ENCODE measurements around the gene CAMSAP1.

Gene CAMSAP1

GRCh38 chr9:135820661-135821060, 86.7 kb downstream of the CAMSAP1 start:
- peaks cover 79% of the 10 kb centered on the region for H3K36me3 ChIP-seq (ENCODE audit: insufficient read depth, low read length)
- no peaks in the 10 kb centered on the region for H3K27me3 ChIP-seq (ENCODE audit: control insufficient read depth, insufficient read depth, low read length)
- no peak overlapping the region for H3K4me3 ChIP-seq (ENCODE audit: low read length)
- no peak overlapping the region for H3K4me2 ChIP-seq (ENCODE audit: low read length)
- no peak overlapping the region for H3K9ac ChIP-seq (ENCODE audit: low read depth, low read length)
- H3K4me1 ChIP-seq (ENCODE audit: control insufficient read depth, insufficient read depth, low read length), result no peaks in the 10 kb centered on the region
- H3K9me3 ChIP-seq (replicated peaks; ENCODE audit: low read length), result no peaks in the 10 kb centered on the region

GRCh38 chr9:135819905-135820304, 87.4 kb downstream of the CAMSAP1 start:
- Histone ChIP-seq H3K4me2 (ENCODE audit: low read length) (no peak overlapping the region), H3K9me3 (replicated peaks; ENCODE audit: low read length) (no peaks in the 10 kb centered on the region), H3K36me3 (ENCODE audit: insufficient read depth, low read length) (peaks cover 81% of the 10 kb centered on the region), H3K4me3 (ENCODE audit: low read length) (no peak overlapping the region), H3K27me3 (ENCODE audit: control insufficient read depth, insufficient read depth, low read length) (no peaks in the 10 kb centered on the region), H3K4me1 (ENCODE audit: control insufficient read depth, insufficient read depth, low read length) (no peaks in the 10 kb centered on the region), H3K9ac (ENCODE audit: low read depth, low read length) (no peak overlapping the region)

GRCh38 chr9:135818718-135819475, 88.4 kb downstream of the CAMSAP1 start:
- H3K9me3 ChIP-seq (replicated peaks; ENCODE audit: low read length), result no peaks in the 10 kb centered on the region
- H3K4me2 ChIP-seq (ENCODE audit: low read length), result no peak overlapping the region
- peaks cover 88% of the 10 kb centered on the region for H3K36me3 ChIP-seq (ENCODE audit: insufficient read depth, low read length)
- H3K4me1 ChIP-seq (ENCODE audit: control insufficient read depth, insufficient read depth, low read length), result no peaks in the 10 kb centered on the region
- no peak overlapping the region for H3K4me3 ChIP-seq (ENCODE audit: low read length)
- no peak overlapping the region for H3K9ac ChIP-seq (ENCODE audit: low read depth, low read length)
- H3K27me3 ChIP-seq (ENCODE audit: control insufficient read depth, insufficient read depth, low read length), result no peaks in the 10 kb centered on the region

GRCh38 chr9:135817951-135818717, 89.2 kb downstream of the CAMSAP1 start:
- H3K4me3 ChIP-seq (ENCODE audit: low read length), result no peak overlapping the region
- H3K9me3 ChIP-seq (replicated peaks; ENCODE audit: low read length), result no peaks in the 10 kb centered on the region
- no peak overlapping the region for H3K9ac ChIP-seq (ENCODE audit: low read depth, low read length)
- H3K4me1 ChIP-seq (ENCODE audit: control insufficient read depth, insufficient read depth, low read length), result no peaks in the 10 kb centered on the region
- no peak overlapping the region for H3K4me2 ChIP-seq (ENCODE audit: low read length)
- no peaks in the 10 kb centered on the region for H3K27me3 ChIP-seq (ENCODE audit: control insufficient read depth, insufficient read depth, low read length)
- H3K36me3 ChIP-seq (ENCODE audit: insufficient read depth, low read length), result peaks cover 88% of the 10 kb centered on the region

GRCh38 chr9:135816651-135816970, 90.7 kb downstream of the CAMSAP1 start:
- peaks cover 78% of the 10 kb centered on the region for H3K36me3 ChIP-seq (ENCODE audit: insufficient read depth, low read length)
- peaks cover 2% of the 10 kb centered on the region for H3K4me1 ChIP-seq (ENCODE audit: control insufficient read depth, insufficient read depth, low read length)
- H3K4me2 ChIP-seq (ENCODE audit: low read length), result no peak overlapping the region
- H3K27me3 ChIP-seq (ENCODE audit: control insufficient read depth, insufficient read depth, low read length), result no peaks in the 10 kb centered on the region
- no peak overlapping the region for H3K9ac ChIP-seq (ENCODE audit: low read depth, low read length)
- H3K4me3 ChIP-seq (ENCODE audit: low read length), result no peak overlapping the region
- H3K9me3 ChIP-seq (replicated peaks; ENCODE audit: low read length), result no peaks in the 10 kb centered on the region

GRCh38 chr9:135815830-135816650, 91.3 kb downstream of the CAMSAP1 start:
- Histone ChIP-seq H3K4me2 (ENCODE audit: low read length) (no peak overlapping the region), H3K9me3 (replicated peaks; ENCODE audit: low read length) (no peaks in the 10 kb centered on the region), H3K9ac (ENCODE audit: low read depth, low read length) (no peak overlapping the region), H3K36me3 (ENCODE audit: insufficient read depth, low read length) (peaks cover 78% of the 10 kb centered on the region), H3K4me3 (ENCODE audit: low read length) (no peak overlapping the region), H3K4me1 (ENCODE audit: control insufficient read depth, insufficient read depth, low read length) (peaks cover 3% of the 10 kb centered on the region), H3K27me3 (ENCODE audit: control insufficient read depth, insufficient read depth, low read length) (no peaks in the 10 kb centered on the region)

GRCh38 chr9:135815413-135815812, 91.9 kb downstream of the CAMSAP1 start:
- H3K36me3 ChIP-seq (ENCODE audit: insufficient read depth, low read length), result peaks cover 78% of the 10 kb centered on the region
- H3K9me3 ChIP-seq (replicated peaks; ENCODE audit: low read length), result no peaks in the 10 kb centered on the region
- H3K9ac ChIP-seq (ENCODE audit: low read depth, low read length), result no peak overlapping the region
- H3K4me1 ChIP-seq (ENCODE audit: control insufficient read depth, insufficient read depth, low read length), result peaks cover 3% of the 10 kb centered on the region
- H3K4me2 ChIP-seq (ENCODE audit: low read length), result no peak overlapping the region
- no peaks in the 10 kb centered on the region for H3K27me3 ChIP-seq (ENCODE audit: control insufficient read depth, insufficient read depth, low read length)
- no peak overlapping the region for H3K4me3 ChIP-seq (ENCODE audit: low read length)

GRCh38 chr9:135814421-135815095, 92.8 kb downstream of the CAMSAP1 start:
- no peak overlapping the region for H3K4me2 ChIP-seq (ENCODE audit: low read length)
- H3K27me3 ChIP-seq (ENCODE audit: control insufficient read depth, insufficient read depth, low read length), result no peaks in the 10 kb centered on the region
- H3K4me3 ChIP-seq (ENCODE audit: low read length), result no peak overlapping the region
- H3K9me3 ChIP-seq (replicated peaks; ENCODE audit: low read length), result no peaks in the 10 kb centered on the region
- H3K4me1 ChIP-seq (ENCODE audit: control insufficient read depth, insufficient read depth, low read length), result peaks cover 4% of the 10 kb centered on the region
- peaks cover 78% of the 10 kb centered on the region for H3K36me3 ChIP-seq (ENCODE audit: insufficient read depth, low read length)
- H3K9ac ChIP-seq (ENCODE audit: low read depth, low read length), result no peak overlapping the region

GRCh38 chr9:135813671-135814290, 93.6 kb downstream of the CAMSAP1 start:
- H3K9me3 ChIP-seq (replicated peaks; ENCODE audit: low read length), result no peaks in the 10 kb centered on the region
- no peaks in the 10 kb centered on the region for H3K27me3 ChIP-seq (ENCODE audit: control insufficient read depth, insufficient read depth, low read length)
- no peak overlapping the region for H3K4me2 ChIP-seq (ENCODE audit: low read length)
- H3K4me3 ChIP-seq (ENCODE audit: low read length), result no peak overlapping the region
- H3K36me3 ChIP-seq (ENCODE audit: insufficient read depth, low read length), result peaks cover 80% of the 10 kb centered on the region
- no peak overlapping the region for H3K9ac ChIP-seq (ENCODE audit: low read depth, low read length)
- peaks cover 11% of the 10 kb centered on the region for H3K4me1 ChIP-seq (ENCODE audit: control insufficient read depth, insufficient read depth, low read length)

GRCh38 chr9:135812961-135813360, 94.4 kb downstream of the CAMSAP1 start:
- Histone ChIP-seq H3K27me3 (ENCODE audit: control insufficient read depth, insufficient read depth, low read length) (no peaks in the 10 kb centered on the region), H3K4me2 (ENCODE audit: low read length) (no peak overlapping the region), H3K4me3 (ENCODE audit: low read length) (no peak overlapping the region), H3K36me3 (ENCODE audit: insufficient read depth, low read length) (peaks cover 74% of the 10 kb centered on the region), H3K4me1 (ENCODE audit: control insufficient read depth, insufficient read depth, low read length) (peaks cover 11% of the 10 kb centered on the region), H3K9ac (ENCODE audit: low read depth, low read length) (no peak overlapping the region), H3K9me3 (replicated peaks; ENCODE audit: low read length) (no peaks in the 10 kb centered on the region)

GRCh38 chr9:135811801-135812200, 95.5 kb downstream of the CAMSAP1 start:
- peaks cover 11% of the 10 kb centered on the region for H3K4me1 ChIP-seq (ENCODE audit: control insufficient read depth, insufficient read depth, low read length)
- H3K4me3 ChIP-seq (ENCODE audit: low read length), result no peak overlapping the region
- no peaks in the 10 kb centered on the region for H3K27me3 ChIP-seq (ENCODE audit: control insufficient read depth, insufficient read depth, low read length)
- peaks cover 68% of the 10 kb centered on the region for H3K36me3 ChIP-seq (ENCODE audit: insufficient read depth, low read length)
- no peak overlapping the region for H3K4me2 ChIP-seq (ENCODE audit: low read length)
- H3K9me3 ChIP-seq (replicated peaks; ENCODE audit: low read length), result no peaks in the 10 kb centered on the region
- no peak overlapping the region for H3K9ac ChIP-seq (ENCODE audit: low read depth, low read length)

Measured in skeletal muscle satellite cell (primary cell).